MCF 10A (cell line): Measurements from ENCODE around the gene COX19. TPM values are rescaled to one million over a fixed set of nuclear protein-coding genes. Genes with fewer than 3 reads are reported as not detected.

Experiments used
- BruUV-seq: library from RNA; stranded (reverse); fragments of 400-500 nt; replicated peaks from 2 replicates; lab custom pipeline; 2021; lab: Mats Ljungman, UMichigan
- CTCF ChIA-PET: fragments of 300-600 bp; sonication (Branson Sonifier 250); formaldehyde crosslinking; extraction: SDS; loops from one replicate; lab custom pipeline; 2021; ENCODE audit warnings: antibody characterized with exemption, inconsistent platforms; lab: Yijun Ruan, JAX
- POLR2A ChIA-PET: fragments of 300-600, 350-650 bp; sonication (Branson Sonifier 250); formaldehyde crosslinking; extraction: SDS; loops from one replicate; lab custom pipeline; 2020; ENCODE audit warnings: antibody characterized with exemption, inconsistent platforms; lab: Yijun Ruan, JAX
- DNase-seq: peaks from one replicate; pipeline ENCODE4 v3.0.0-alpha.2; 2018; ENCODE audit not compliant: unreplicated experiment
- H3K27ac Mint-ChIP-seq: one replicate; pipeline ENCODE4 v1.8.0; 2022; ENCODE audit warnings: mild to moderate bottlenecking, low read depth, mixed read lengths; ENCODE audit not compliant: unreplicated experiment
- H3K27me3 Mint-ChIP-seq: one replicate; pipeline ENCODE4 v1.8.0; 2022; ENCODE audit warnings: mixed read lengths; ENCODE audit not compliant: insufficient read depth, unreplicated experiment
- H3K36me3 Mint-ChIP-seq: one replicate; pipeline ENCODE4 v1.8.0; 2022; ENCODE audit warnings: mild to moderate bottlenecking, moderate library complexity, mixed read lengths; ENCODE audit not compliant: insufficient read depth, unreplicated experiment
- H3K4me1 Mint-ChIP-seq: one replicate; pipeline ENCODE4 v1.8.0; 2022; ENCODE audit warnings: mixed read lengths; ENCODE audit not compliant: insufficient read depth, unreplicated experiment
- H3K4me3 Mint-ChIP-seq: one replicate; pipeline ENCODE4 v1.8.0; 2022; ENCODE audit warnings: mild to moderate bottlenecking, moderate library complexity, mixed read lengths; ENCODE audit not compliant: unreplicated experiment
- H3K9me3 Mint-ChIP-seq: one replicate; pipeline ENCODE4 v1.8.0; 2022; ENCODE audit warnings: mixed read lengths; ENCODE audit not compliant: unreplicated experiment
- intact Hi-C: fragments of 100-400 bp; cut with micrococcal nuclease; formaldehyde crosslinking; loops from 2 replicates; pipeline ENCODE4 v1.14.1; 2022
- total RNA-seq: library from RNA; stranded (reverse); gene quantifications from 2 replicates; pipeline ENCODE4 v1.2.3, GENCODE V29; 2022
- TF ChIP-seq, protein P1 (sequence below): fragments of 200-600 bp; IDR thresholded peaks from one replicate; pipeline ENCODE4 v1.8.0; 2022; ENCODE audit warnings: antibody characterized with exemption, mild to moderate bottlenecking; ENCODE audit not compliant: unreplicated experiment

COX19 gene
- total RNA-seq, 1 experiment from 2014 or later: 16.5 TPM

DNA sequence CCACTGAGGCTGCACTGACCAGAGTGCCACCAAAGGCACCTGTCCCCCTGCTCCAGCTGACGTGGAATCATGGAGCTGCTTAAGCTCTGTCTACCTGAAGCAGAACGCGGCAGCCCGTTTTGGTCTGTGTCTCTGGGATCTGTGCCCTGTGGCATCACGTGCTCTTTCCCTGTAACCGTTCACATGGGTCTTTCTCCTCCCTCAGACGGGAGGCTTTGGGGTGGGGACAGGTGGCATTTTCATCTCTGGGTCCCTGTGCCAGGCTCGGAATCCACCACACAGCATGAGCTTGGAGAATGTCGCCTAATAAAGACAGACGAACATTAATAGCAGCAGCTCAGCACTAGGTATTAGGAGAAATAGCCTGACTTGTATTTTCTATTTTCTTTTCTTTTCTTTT, 19.3 kb downstream of the COX19 start:
- H3K27ac Mint-ChIP-seq: no peak overlapping the region

DNA sequence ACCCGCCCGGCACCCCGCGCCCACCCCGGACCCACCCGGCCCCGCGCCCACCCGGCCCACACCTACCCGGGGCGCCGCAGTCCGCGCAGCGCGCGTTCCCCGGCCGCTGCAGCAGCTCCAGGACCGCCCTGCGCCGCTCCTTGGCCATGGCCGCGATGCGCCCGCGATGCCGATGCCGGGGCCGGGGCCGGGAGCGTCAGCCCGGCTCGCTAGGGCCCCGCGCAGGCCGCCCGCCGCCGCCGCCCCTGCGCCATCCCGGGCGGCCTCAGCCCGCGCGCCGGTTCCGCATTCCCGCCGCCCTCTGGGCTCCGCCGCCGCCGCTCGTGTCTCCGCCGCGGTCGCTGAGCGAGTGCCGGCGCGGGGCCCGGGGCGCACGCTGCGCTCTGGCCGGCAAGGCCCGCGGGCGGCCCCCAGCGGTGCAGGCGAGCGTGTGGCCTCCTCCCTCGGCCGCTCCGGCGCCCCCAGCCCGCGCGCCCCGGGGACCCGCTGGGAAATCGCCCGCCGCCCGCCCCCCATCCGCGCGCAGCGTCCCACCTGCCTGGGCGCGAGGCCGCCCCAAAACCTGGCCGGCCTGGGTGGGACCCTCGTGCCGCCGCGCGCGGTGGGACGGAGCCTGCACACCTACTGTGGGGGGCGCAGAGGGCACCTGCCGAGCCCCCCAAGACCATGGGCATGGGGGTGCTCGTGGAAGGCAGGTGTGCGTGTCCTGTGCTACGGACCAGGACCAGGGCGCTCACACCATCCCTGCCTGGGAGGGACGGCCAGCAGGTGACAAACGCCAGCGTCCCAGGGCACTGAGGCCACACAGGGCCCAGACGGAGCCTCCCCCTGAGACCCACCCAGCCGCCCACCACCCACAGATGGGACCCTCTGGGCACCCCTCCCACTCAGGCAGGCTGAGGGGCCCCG, 20.8 kb downstream of the COX19 start, which contains the start of gene ADAP1:
Gene ADAP1, minus strand, starts transcription at position 351 of the 909 bp plus-strand sequence. Its CDS starts 203 bp downstream, at position 148.
- peak within 1 kb of the TSS; percentile 63 for H3K4me3 Mint-ChIP-seq
- no TSS peak for BruUV-seq
- H3K9me3 Mint-ChIP-seq: no peaks in the 10 kb centered on the region
- peak; percentile 49 for DNase-seq
- peaks cover 11% of the 10 kb centered on the region for H3K36me3 Mint-ChIP-seq
- no peaks in the 10 kb centered on the region for H3K4me1 Mint-ChIP-seq
- H3K27me3 Mint-ChIP-seq: no peaks in the 10 kb centered on the region
- intact Hi-C loops: loop anchor here (2.0 kb wide), 1 partner anchor 46 kb away; no protein-coding TSS in a partner anchor
- no peak within 1 kb of the TSS for H3K27ac Mint-ChIP-seq
- TF ChIP-seq, protein P1, sequence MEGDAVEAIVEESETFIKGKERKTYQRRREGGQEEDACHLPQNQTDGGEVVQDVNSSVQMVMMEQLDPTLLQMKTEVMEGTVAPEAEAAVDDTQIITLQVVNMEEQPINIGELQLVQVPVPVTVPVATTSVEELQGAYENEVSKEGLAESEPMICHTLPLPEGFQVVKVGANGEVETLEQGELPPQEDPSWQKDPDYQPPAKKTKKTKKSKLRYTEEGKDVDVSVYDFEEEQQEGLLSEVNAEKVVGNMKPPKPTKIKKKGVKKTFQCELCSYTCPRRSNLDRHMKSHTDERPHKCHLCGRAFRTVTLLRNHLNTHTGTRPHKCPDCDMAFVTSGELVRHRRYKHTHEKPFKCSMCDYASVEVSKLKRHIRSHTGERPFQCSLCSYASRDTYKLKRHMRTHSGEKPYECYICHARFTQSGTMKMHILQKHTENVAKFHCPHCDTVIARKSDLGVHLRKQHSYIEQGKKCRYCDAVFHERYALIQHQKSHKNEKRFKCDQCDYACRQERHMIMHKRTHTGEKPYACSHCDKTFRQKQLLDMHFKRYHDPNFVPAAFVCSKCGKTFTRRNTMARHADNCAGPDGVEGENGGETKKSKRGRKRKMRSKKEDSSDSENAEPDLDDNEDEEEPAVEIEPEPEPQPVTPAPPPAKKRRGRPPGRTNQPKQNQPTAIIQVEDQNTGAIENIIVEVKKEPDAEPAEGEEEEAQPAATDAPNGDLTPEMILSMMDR: no peak
- ChIA-PET CTCF (interaction anchor here (0.7 to 1.0 kb wide), 3 partner anchors 33 to 223 kb away, joined by 3 read pairs; no protein-coding TSS in a partner anchor), POLR2A (interaction anchor here (2.2 kb wide), 1 partner anchor 20 kb away, joined by 11 read pairs; the partner anchor contains the start of gene COX19)

More for the DNA sequence above, 19.3 kb downstream of the COX19 start:
- BruUV-seq: no TSS peak
- Mint-ChIP-seq H3K27me3 (no peaks in the 10 kb centered on the region), H3K9me3 (no peaks in the 10 kb centered on the region), H3K4me3 (peak overlapping the region; percentile 57), H3K4me1 (no peaks in the 10 kb centered on the region), H3K36me3 (peaks cover 17% of the 10 kb centered on the region)
- intact Hi-C loops: no loop called here
- ChIA-PET CTCF (interaction anchor here (0.6 to 1.0 kb wide), 7 partner anchors 34 to 482 kb away, joined by 3 read pairs; no protein-coding TSS in a partner anchor), POLR2A (interaction anchor here (0.6 to 0.8 kb wide), 3 partner anchors 10 to 180 kb away, joined by 3 to 4 read pairs (median 3); no protein-coding TSS in a partner anchor)
- TF ChIP-seq, protein P1: no peak
- DNase-seq: no peak

DNA sequence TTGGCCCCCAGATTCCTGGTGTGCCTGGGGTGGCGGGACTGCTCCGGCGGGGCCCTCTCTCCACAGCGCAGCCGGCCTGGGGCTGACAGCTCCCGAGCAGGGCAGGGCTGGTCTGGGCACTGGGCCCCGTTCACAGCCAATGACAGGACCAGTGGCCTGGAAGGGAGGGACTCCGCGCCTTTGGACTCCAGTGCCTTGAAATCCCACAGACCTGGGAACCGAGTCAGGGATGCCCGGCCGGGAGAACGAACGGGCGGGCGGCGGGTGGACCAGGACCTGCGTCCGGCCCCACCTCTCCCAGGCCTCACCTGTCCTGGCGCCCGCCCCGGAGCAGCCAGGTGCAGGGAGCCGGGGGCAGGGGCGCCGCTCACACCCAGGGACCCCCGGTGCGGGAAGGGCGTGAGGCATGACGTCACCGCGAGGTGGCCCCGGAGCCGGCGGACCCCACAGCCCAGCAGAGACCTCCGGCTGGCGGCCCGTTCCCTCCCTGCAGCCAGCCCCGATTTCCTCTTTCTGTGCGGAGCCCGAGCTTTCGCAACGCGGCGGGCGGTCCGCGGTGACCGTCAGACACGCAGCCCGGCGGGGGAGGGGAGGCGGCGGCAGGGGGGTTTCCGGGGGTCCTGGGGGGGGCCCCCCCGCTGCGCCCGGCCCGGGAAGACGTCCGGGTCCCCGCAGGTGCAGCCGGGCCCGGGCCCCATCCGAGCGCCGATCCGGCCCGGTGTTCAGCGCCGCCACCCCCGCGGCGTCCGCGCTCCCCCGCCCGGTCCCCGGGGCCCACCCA, 21.6 kb downstream of the COX19 start:
- peak; percentile 54 for DNase-seq
- H3K27me3 Mint-ChIP-seq: no peaks in the 10 kb centered on the region
- CTCF ChIA-PET: interaction anchor here (0.7 kb wide), 1 partner anchor 62 kb away, joined by 3 read pairs; no protein-coding TSS in a partner anchor
- POLR2A ChIA-PET: interaction anchor here (0.6 to 2.2 kb wide), 5 partner anchors 9 to 41 kb away, joined by 3 to 11 read pairs (median 4); partner anchors contain the start of gene COX19
- H3K4me3 Mint-ChIP-seq: peak overlapping the region; percentile 39
- no peaks in the 10 kb centered on the region for H3K9me3 Mint-ChIP-seq
- TF ChIP-seq, protein P1: no peak
- intact Hi-C loops: loop anchor here (2.0 kb wide), 1 partner anchor 45 kb away; no protein-coding TSS in a partner anchor
- H3K27ac Mint-ChIP-seq: no peak overlapping the region
- peaks cover 11% of the 10 kb centered on the region for H3K36me3 Mint-ChIP-seq
- no peaks in the 10 kb centered on the region for H3K4me1 Mint-ChIP-seq
- BruUV-seq: no TSS peak
